Peyer's patch (tissue), 4 donors: ENCODE results near the gene ANKRD18A.

Experiments
- CTCF ChIP-seq, 6 experiments: fragments of 450-650 bp in 4 of 6; fragments of 200-600 bp in 2 of 6; sonication (generic) in 1 of 6; IDR thresholded peaks; one replicate each; pipeline ENCODE4 v1.5.1; 2017 to 2019; ENCODE audit warnings: antibody characterized with exemption in 6 of 6, mild to moderate bottlenecking in 3 of 6, moderate library complexity in 1 of 6
- POLR2A ChIP-seq, 2 donors: fragments of 450-650 bp; IDR thresholded peaks; one replicate each; pipeline ENCODE4 v1.5.1; 2017; ENCODE audit warnings: antibody characterized with exemption in 2 of 2, mild to moderate bottlenecking in 2 of 2, moderate library complexity in 2 of 2

GRCh38 chr9:38634315-38634714 is 13.9 kb upstream of the ANKRD18A start:
- no peak for TF ChIP-seq CTCF (IDR thresholded peaks at IDR 0.05)
- TF ChIP-seq POLR2A (IDR thresholded peaks at IDR 0.05): no peak
